ENCODE measurements around the gene HINFP. TPM values are rescaled to one million over a fixed set of nuclear protein-coding genes. Genes with fewer than 3 reads are reported as not detected.

The HINFP gene
- polyA plus RNA-seq, 1 experiment, result 14.9 TPM

DNA sequence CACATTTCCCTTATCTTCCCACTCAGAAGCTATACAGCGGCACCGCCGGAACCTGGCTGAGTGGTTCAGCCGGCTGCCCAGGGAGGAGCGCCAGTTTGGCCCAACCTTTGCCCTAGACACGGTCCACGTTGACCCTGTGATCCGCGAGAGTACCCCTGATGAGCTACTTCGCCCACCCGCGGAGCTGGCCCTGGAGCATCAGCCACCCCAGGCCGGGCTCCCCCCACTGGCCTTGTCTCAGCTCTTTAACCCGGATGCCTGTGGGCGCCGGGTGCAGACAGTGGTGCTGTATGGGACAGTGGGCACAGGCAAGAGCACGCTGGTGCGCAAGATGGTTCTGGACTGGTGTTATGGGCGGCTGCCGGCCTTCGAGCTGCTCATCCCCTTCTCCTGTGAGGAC, 52.1 kb downstream of the HINFP start:
- DNase-seq (ENCODE audit: low read depth, low spot score), result no peak
- no peak for TF ChIP-seq CTCF (IDR thresholded peaks at IDR 0.05; ENCODE audit: low read depth, low read length)
- ChIA-PET CTCF (interaction anchor here (2.7 to 3.4 kb wide), 2 partner anchors 23 to 32 kb away, joined by 11 to 18 read pairs; partner anchors contain the start of gene CBL), POLR2A (no interaction called here)
- Histone ChIP-seq H3K27me3 (ENCODE audit: control insufficient read depth, insufficient read depth, low read length) (no peaks in the 10 kb centered on the region), H3K27ac (ENCODE audit: low read depth, low read length) (no peak overlapping the region), H3K4me3 (ENCODE audit: low read depth, low read length) (no peak overlapping the region), H3K9me3 (ENCODE audit: control insufficient read depth, insufficient read depth, low read length) (no peaks in the 10 kb centered on the region; the same call in 1 of the 2 replicates)

DNA sequence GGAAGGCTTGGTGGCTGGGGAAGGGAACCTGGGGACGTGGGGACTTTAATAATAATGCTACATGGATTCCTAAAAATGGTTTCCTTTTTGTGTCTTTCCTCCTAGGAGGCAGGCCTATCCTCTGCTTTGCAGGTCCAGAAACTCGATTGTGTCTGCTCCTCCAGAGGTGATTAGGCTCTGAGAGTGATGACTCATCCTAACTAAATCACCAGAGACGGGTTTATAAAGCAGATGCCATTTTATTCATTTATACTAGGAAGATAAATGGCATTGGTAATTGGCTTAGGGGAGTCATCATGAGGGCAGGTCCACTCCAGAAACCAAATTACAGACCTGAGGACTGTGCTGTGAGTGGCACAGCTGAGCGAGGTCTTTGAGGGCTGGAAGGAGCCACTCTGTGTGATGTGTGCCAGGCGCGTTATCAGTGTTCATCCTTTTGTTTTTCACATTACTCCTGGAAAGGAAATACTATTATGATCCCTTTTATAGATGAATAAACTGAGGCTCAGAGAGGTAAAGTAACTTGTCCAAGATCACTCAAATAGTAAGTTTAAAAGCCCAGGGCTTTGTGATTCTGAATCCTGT, 54.2 kb downstream of the HINFP start:
- no peak overlapping the region for H3K27ac ChIP-seq (ENCODE audit: low read depth, low read length)
- H3K9me3 ChIP-seq (ENCODE audit: control insufficient read depth, insufficient read depth, low read length), result no peaks in the 10 kb centered on the region; the same call in 1 of the 2 replicates
- CTCF ChIA-PET, result interaction anchor here (1.1 to 3.2 kb wide), 3 partner anchors 21 to 164 kb away, joined by 3 to 26 read pairs (median 11); partner anchors contain the start of gene CBL
- POLR2A ChIA-PET, result no interaction called here
- H3K4me3 ChIP-seq (ENCODE audit: low read depth, low read length), result no peak overlapping the region
- H3K27me3 ChIP-seq (ENCODE audit: control insufficient read depth, insufficient read depth, low read length), result no peaks in the 10 kb centered on the region
- TF ChIP-seq CTCF (IDR thresholded peaks at IDR 0.05; ENCODE audit: low read depth, low read length), result no peak
- no peak for DNase-seq (ENCODE audit: low read depth, low spot score)

GRCh38 chr11:119178166-119178680, 56.8 kb downstream of the HINFP start:
- no peak overlapping the region for H3K27ac ChIP-seq (ENCODE audit: low read depth, low read length)
- no peak overlapping the region for H3K4me3 ChIP-seq (ENCODE audit: low read depth, low read length)

DNA sequence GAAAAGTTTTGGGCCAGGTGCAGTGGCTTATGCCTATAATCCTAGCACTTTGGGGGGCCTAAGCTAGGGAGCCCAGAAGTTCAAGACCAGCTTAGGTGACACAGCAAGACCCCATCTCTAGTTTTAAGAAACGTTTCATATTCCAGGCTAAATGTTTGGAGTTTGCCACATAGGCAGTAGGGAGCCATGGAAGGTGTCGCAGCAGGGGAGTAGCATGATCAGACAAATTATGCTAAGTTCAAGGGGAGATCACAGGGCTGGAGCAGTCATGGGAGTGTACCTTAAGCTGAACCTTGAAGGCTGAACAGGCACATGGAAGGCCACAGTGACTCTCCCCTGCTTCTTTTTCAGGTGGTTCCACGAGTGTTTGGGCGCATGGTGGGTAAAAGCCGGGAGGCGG, 58.0 kb downstream of the HINFP start:
- CTCF ChIA-PET, result no interaction called here
- DNase-seq (ENCODE audit: low read depth, low spot score), result no peak
- no peak for TF ChIP-seq CTCF (IDR thresholded peaks at IDR 0.05; ENCODE audit: low read depth, low read length)
- POLR2A ChIA-PET, result no interaction called here
- Histone ChIP-seq H3K9me3 (ENCODE audit: control insufficient read depth, insufficient read depth, low read length) (no peaks in the 10 kb centered on the region; the same call in 1 of the 2 replicates), H3K4me3 (ENCODE audit: low read depth, low read length) (no peak overlapping the region), H3K27ac (ENCODE audit: low read depth, low read length) (no peak overlapping the region), H3K27me3 (ENCODE audit: control insufficient read depth, insufficient read depth, low read length) (no peaks in the 10 kb centered on the region)

More at GRCh38 chr11:119178166-119178680, 56.8 kb downstream of the HINFP start:
- TF ChIP-seq CTCF (IDR thresholded peaks at IDR 0.05; ENCODE audit: low read depth, low read length), result no peak
- POLR2A ChIA-PET, result interaction anchor here (0.7 kb wide), 1 partner anchor 775 kb away, joined by 3 read pairs; no protein-coding TSS in a partner anchor
- no peaks in the 10 kb centered on the region; the same call in 1 of the 2 replicates for H3K9me3 ChIP-seq (ENCODE audit: control insufficient read depth, insufficient read depth, low read length)
- no peaks in the 10 kb centered on the region for H3K27me3 ChIP-seq (ENCODE audit: control insufficient read depth, insufficient read depth, low read length)
- DNase-seq (ENCODE audit: low read depth, low spot score), result no peak
- CTCF ChIA-PET, result interaction anchor here (0.6 to 3.2 kb wide), 5 partner anchors 9 to 103 kb away, joined by 3 to 26 read pairs (median 6); partner anchors contain the start of gene CBL

DNA sequence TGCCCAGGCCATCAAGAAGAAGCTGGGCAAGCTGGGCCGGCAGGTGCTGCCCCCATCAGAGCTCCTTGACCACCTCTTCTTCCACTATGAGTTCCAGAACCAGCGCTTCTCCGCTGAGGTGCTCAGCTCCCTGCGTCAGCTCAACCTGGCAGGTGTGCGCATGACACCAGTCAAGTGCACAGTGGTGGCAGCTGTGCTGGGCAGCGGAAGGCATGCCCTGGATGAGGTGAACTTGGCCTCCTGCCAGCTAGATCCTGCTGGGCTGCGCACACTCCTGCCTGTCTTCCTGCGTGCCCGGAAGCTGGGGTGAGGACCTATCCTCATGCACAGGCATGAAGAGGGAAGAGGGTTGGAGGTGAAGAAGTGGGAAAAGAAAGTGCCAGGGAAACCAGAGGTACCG, 58.6 kb downstream of the HINFP start:
- Histone ChIP-seq H3K9me3 (ENCODE audit: control insufficient read depth, insufficient read depth, low read length) (no peaks in the 10 kb centered on the region), H3K27ac (ENCODE audit: low read depth, low read length) (no peak overlapping the region), H3K4me3 (ENCODE audit: low read depth, low read length) (no peak overlapping the region), H3K27me3 (ENCODE audit: control insufficient read depth, insufficient read depth, low read length) (no peaks in the 10 kb centered on the region)
- no peak for TF ChIP-seq CTCF (IDR thresholded peaks at IDR 0.05; ENCODE audit: low read depth, low read length)
- CTCF ChIA-PET, result no interaction called here
- DNase-seq (ENCODE audit: low read depth, low spot score), result no peak
- POLR2A ChIA-PET, result no interaction called here
